ENCODE measurements around the gene MIX23. TPM values are rescaled to one million over a fixed set of nuclear protein-coding genes. Genes with fewer than 3 reads are reported as not detected.
"Not testable (repeated sequence)": the region's sequence is repeated elsewhere in the genome, so short reads cannot be mapped to it uniquely, and the experiment has no call there.

Gene MIX23
- total and polyA plus RNA-seq, 11 donors: 15.1 to 73.8 (median 28.5) TPM

- peaks cover 0 to 100% (median 82%) of the 10 kb centered on the region in 9 donors for H3K36me3 ChIP-seq
- ATAC-seq (no peak), DNase-seq (no peak)
- TF ChIP-seq, protein P1, sequence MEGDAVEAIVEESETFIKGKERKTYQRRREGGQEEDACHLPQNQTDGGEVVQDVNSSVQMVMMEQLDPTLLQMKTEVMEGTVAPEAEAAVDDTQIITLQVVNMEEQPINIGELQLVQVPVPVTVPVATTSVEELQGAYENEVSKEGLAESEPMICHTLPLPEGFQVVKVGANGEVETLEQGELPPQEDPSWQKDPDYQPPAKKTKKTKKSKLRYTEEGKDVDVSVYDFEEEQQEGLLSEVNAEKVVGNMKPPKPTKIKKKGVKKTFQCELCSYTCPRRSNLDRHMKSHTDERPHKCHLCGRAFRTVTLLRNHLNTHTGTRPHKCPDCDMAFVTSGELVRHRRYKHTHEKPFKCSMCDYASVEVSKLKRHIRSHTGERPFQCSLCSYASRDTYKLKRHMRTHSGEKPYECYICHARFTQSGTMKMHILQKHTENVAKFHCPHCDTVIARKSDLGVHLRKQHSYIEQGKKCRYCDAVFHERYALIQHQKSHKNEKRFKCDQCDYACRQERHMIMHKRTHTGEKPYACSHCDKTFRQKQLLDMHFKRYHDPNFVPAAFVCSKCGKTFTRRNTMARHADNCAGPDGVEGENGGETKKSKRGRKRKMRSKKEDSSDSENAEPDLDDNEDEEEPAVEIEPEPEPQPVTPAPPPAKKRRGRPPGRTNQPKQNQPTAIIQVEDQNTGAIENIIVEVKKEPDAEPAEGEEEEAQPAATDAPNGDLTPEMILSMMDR (IDR thresholded peaks at IDR 0.05): no peak
- no peak for TF ChIP-seq POLR2A (IDR thresholded peaks at IDR 0.05)
- intact Hi-C loops (cut with DNase I): loop anchor here in 1 of 10 donors (10.0 kb wide), 1 partner anchor 822 kb away; the partner anchor contains the start of gene POLQ
- 94 to 97% (median 95%) methylated on average over 5 of the region's 5 CpGs for WGBS, 4 donors
- no peak overlapping the region for H3K4me3 ChIP-seq
- H3K27me3 ChIP-seq: no peaks in the 10 kb centered on the region
- H3K9me3 ChIP-seq: no peaks in the 10 kb centered on the region
- H3K27ac ChIP-seq: no peak overlapping the region
- peaks cover 0 to 4% (median 0%) of the 10 kb centered on the region in 12 donors for H3K4me1 ChIP-seq
These were observed 16.7 kb downstream of the MIX23 start for GRCh38 chr3:122366379-122366749.

- intact Hi-C loops (cut with DNase I): loop anchor here in 1 of 10 donors (10.0 kb wide), 1 partner anchor 821 kb away; the partner anchor contains the start of gene POLQ
- H3K9me3 ChIP-seq, ATAC-seq, H3K4me1 ChIP-seq, H3K27me3 ChIP-seq, H3K4me3 ChIP-seq, H3K27ac ChIP-seq, DNase-seq: not testable (repeated sequence)
- 95 to 99% (median 96%) methylated on average over 10 of the region's 10 CpGs for WGBS, 4 donors
- H3K36me3 ChIP-seq: peaks cover 0 to 100% (median 84%) of the 10 kb centered on the region in 9 donors
These were observed 17.3 kb downstream of the MIX23 start for GRCh38 chr3:122365582-122366378.

- WGBS, 4 donors: 86 to 96% (median 94%) methylated on average over 1 of the region's 1 CpG
- H3K9me3 ChIP-seq: no peaks in the 10 kb centered on the region
- H3K27ac ChIP-seq: no peak overlapping the region
- no peak for TF ChIP-seq POLR2A (IDR thresholded peaks at IDR 0.05)
- TF ChIP-seq, protein P1 (IDR thresholded peaks at IDR 0.05): no peak
- peaks cover 0 to 98% (median 79%) of the 10 kb centered on the region in 9 donors for H3K36me3 ChIP-seq
- H3K4me3 ChIP-seq: no peak overlapping the region
- H3K4me1 ChIP-seq: no peaks in the 10 kb centered on the region
- intact Hi-C loops (cut with DNase I): loop anchor here in 1 of 10 donors (10.0 kb wide), 1 partner anchor 820 kb away; the partner anchor contains the start of gene POLQ
- ATAC-seq (no peak), DNase-seq (no peak)
- no peaks in the 10 kb centered on the region for H3K27me3 ChIP-seq
These were observed 18.0 kb downstream of the MIX23 start for GRCh38 chr3:122365073-122365472.

- H3K36me3 ChIP-seq: peaks cover 0 to 96% (median 75%) of the 10 kb centered on the region in 9 donors
- no peak for ATAC-seq
- H3K4me3 ChIP-seq: no peak overlapping the region
- no peak overlapping the region for H3K27ac ChIP-seq
- no peaks in the 10 kb centered on the region for H3K4me1 ChIP-seq
- no peaks in the 10 kb centered on the region for H3K27me3 ChIP-seq
- TF ChIP-seq, protein P1 (IDR thresholded peaks at IDR 0.05): no peak
- TF ChIP-seq POLR2A (IDR thresholded peaks at IDR 0.05): no peak
- no peaks in the 10 kb centered on the region for H3K9me3 ChIP-seq
- 65 to 96% (median 95%) methylated on average over 2 of the region's 2 CpGs for WGBS, 4 donors
- intact Hi-C loops (cut with DNase I): loop anchor here in 1 of 10 donors (10.0 kb wide), 1 partner anchor 820 kb away; the partner anchor contains the start of gene POLQ
- DNase-seq: no peak
These were observed 18.5 kb downstream of the MIX23 start for GRCh38 chr3:122364490-122364889.
